Measurements from ENCODE around the gene MSMB.
A peak's percentile ranks its signal among the peaks of the same experiment; 100 is the strongest.

Gene MSMB

DNA sequence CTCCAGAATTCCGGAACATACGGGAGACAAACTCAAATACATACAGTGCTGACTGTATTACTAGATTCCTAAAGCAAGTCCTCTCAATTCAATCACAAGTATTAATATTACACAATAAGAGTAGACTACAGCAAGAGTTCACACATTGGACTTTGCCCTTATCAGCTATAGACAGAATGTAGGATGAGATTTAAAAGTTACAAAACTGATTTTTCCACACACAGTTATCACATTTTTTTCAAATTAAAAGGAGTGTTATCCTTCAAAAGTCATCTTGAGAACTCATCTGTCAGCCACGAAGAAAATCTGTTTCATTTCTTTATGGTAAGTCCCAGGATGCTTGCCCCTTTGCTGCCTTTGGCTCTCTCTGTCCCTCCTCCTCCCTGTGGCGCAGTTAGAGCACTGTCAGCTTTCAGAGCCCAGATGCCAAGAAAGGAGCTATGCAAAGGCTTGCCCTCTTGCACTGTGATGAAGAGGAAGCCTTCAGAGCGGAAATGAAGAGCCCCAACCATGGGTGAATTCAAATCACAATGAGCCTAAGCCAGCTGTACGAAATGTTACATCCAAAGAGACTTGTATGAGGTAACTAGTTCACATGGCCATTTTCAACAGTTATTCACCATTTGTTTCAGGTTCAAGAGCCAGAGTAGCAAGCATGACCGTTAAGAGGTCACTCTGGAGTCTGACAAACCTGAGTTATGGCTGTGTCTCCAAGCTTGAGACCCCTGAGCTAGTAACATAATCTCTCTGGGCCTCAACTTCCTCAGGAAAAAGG, 26.3 kb downstream of the MSMB start:
- Mint-ChIP-seq H3K9me3 (no peaks in the 10 kb centered on the region), H3K27ac (peak overlapping the region in 2 of 3 experiments; percentile 62 to 77), H3K36me3 (ENCODE audit: low read depth) (peaks cover 18% of the 10 kb centered on the region), H3K4me1 (peaks cover 48% of the 10 kb centered on the region), H3K27me3 (ENCODE audit: low read depth) (no peaks in the 10 kb centered on the region), H3K4me3 (peak overlapping the region in 2 of 3 experiments; percentile 3 to 21)
- TF ChIP-seq, protein P1, sequence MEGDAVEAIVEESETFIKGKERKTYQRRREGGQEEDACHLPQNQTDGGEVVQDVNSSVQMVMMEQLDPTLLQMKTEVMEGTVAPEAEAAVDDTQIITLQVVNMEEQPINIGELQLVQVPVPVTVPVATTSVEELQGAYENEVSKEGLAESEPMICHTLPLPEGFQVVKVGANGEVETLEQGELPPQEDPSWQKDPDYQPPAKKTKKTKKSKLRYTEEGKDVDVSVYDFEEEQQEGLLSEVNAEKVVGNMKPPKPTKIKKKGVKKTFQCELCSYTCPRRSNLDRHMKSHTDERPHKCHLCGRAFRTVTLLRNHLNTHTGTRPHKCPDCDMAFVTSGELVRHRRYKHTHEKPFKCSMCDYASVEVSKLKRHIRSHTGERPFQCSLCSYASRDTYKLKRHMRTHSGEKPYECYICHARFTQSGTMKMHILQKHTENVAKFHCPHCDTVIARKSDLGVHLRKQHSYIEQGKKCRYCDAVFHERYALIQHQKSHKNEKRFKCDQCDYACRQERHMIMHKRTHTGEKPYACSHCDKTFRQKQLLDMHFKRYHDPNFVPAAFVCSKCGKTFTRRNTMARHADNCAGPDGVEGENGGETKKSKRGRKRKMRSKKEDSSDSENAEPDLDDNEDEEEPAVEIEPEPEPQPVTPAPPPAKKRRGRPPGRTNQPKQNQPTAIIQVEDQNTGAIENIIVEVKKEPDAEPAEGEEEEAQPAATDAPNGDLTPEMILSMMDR (IDR thresholded peaks at IDR 0.05; ENCODE audit: unreplicated experiment in 3 of 3) = no peak

DNA sequence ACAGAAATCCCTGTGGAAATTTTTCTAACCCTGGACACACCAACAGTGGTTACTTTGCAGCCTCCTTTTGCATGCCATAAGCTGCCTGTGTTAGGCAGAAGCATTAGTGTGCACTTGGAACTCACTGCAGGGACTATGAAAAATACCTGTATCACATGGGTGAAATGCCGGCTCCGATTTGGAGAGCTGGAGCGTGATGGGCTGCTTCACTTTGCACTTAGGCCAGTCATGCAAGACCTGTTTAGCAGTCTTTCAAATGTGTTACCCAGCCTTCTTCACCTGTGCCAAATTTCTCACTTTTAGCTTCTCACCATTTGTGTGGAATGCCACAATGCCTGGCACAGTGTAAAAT, 26.9 kb downstream of the MSMB start:
- H3K9me3 Mint-ChIP-seq = no peaks in the 10 kb centered on the region
- peaks cover 42% of the 10 kb centered on the region for H3K4me1 Mint-ChIP-seq
- TF ChIP-seq, protein P1 (IDR thresholded peaks at IDR 0.05; ENCODE audit: unreplicated experiment in 3 of 3) = no peak
- H3K27ac Mint-ChIP-seq = peak overlapping the region in 2 of 3 experiments; percentile 62 to 77
- H3K27me3 Mint-ChIP-seq (ENCODE audit: low read depth) = no peaks in the 10 kb centered on the region
- peaks cover 24% of the 10 kb centered on the region for H3K36me3 Mint-ChIP-seq (ENCODE audit: low read depth)
- peak overlapping the region in 1 of 3 experiments; percentile 21 for H3K4me3 Mint-ChIP-seq

DNA sequence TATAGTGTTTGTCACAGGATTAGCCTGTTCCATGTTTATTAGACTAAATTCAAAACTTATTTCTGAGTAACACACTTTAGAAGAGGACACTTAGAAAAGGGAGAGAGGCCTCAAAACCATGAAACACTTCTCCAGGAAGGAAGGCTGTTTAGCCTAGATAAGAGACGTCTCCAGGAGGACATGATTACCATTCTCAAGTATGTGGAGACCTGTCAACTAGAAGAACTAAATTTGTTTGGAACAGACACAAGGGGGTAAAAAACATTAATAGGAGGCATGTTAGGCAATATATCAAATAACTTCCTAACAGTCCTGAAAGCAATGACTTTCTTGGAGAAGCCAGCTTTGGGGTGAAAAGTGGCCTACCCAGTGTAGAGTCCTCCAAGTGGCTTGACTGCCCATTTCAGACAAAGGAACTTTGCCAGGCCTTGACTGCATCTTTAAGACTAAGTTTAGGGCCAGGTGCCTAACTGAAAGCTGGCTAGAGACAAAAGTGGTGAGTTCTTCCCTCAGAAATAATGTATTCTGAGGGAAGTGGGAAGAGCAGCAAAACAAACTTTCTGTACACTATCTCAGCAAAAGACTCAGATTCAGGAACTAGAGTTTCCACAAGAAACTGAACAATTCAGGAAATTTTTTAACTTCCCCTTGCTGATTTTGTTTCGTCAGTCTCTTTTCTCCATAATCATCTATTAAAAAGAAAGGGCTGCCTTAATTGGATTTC, 27.5 kb downstream of the MSMB start:
- Mint-ChIP-seq H3K27me3 (ENCODE audit: low read depth) (no peaks in the 10 kb centered on the region), H3K4me1 (peaks cover 36% of the 10 kb centered on the region), H3K4me3 (peak overlapping the region in 1 of 3 experiments; percentile 7), H3K36me3 (ENCODE audit: low read depth) (peaks cover 26% of the 10 kb centered on the region), H3K27ac (peak overlapping the region in 2 of 3 experiments; percentile 20 to 77), H3K9me3 (no peaks in the 10 kb centered on the region)
- TF ChIP-seq, protein P1 (IDR thresholded peaks at IDR 0.05; ENCODE audit: unreplicated experiment in 3 of 3) = no peak

DNA sequence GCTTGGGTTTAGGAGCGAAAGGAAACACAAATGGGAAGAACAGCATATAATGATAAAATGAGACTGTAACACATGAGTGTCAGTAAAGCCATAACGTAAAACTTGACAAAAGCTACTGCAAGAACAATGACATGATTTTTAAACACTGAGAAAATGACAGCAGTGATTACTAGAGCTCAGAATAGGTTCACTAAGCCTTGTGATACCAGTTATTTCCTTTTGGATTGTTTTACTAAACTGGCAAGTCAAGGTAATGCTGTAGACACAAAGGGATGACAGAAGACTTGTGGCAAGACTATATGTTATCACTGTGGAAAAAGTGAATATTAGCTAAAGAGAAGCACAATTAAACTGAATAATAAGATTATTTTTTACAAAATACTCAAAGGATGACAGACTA, 28.3 kb downstream of the MSMB start:
- H3K9me3 Mint-ChIP-seq = no peaks in the 10 kb centered on the region
- H3K36me3 Mint-ChIP-seq (ENCODE audit: low read depth) = peaks cover 33% of the 10 kb centered on the region
- peak overlapping the region in 2 of 3 experiments; percentile 25 to 34 for H3K27ac Mint-ChIP-seq
- peaks cover 28% of the 10 kb centered on the region for H3K4me1 Mint-ChIP-seq
- TF ChIP-seq, protein P1 (IDR thresholded peaks at IDR 0.05; ENCODE audit: unreplicated experiment in 3 of 3) = no peak
- H3K27me3 Mint-ChIP-seq (ENCODE audit: low read depth) = no peaks in the 10 kb centered on the region
- H3K4me3 Mint-ChIP-seq = no peak overlapping the region

DNA sequence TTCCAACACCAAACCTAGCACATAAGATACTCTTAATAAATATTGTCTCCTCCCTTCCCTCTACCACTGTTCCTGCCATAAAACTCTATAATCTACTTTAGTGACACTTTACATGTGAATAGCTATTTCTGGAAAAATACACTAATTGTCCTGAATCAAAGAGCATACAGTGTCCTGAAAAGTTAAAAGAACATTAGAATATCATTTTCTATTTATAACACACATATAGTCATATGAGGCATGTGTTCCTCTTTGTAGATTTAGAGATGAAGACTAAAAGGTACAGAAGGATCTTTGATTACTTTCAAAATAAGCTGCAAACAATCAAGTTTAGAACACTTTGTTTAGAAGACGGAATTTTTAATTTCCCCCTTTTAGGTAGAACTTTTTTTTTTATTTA, 29.3 kb downstream of the MSMB start:
- H3K4me1 Mint-ChIP-seq = peaks cover 20% of the 10 kb centered on the region
- H3K9me3 Mint-ChIP-seq = no peaks in the 10 kb centered on the region
- H3K4me3 Mint-ChIP-seq = no peak overlapping the region
- H3K27ac Mint-ChIP-seq = no peak overlapping the region
- TF ChIP-seq, protein P1 (IDR thresholded peaks at IDR 0.05; ENCODE audit: unreplicated experiment in 3 of 3) = no peak
- H3K36me3 Mint-ChIP-seq (ENCODE audit: low read depth) = peaks cover 36% of the 10 kb centered on the region
- H3K27me3 Mint-ChIP-seq (ENCODE audit: low read depth) = no peaks in the 10 kb centered on the region
